AG04449 (cell line): ENCODE results near the gene AK1.

ENCODE experiments used
- CTCF ChIA-PET: fragments of 350-600 bp; formaldehyde crosslinking; extraction: SDS; loops from one replicate; lab custom pipeline; 2021; ENCODE audit warnings: antibody characterized with exemption; lab: Yijun Ruan, JAX
- POLR2A ChIA-PET: fragments of 400-600, 350-600 bp; formaldehyde crosslinking; extraction: SDS; loops from one replicate; lab custom pipeline; 2020; ENCODE audit warnings: antibody characterized with exemption, inconsistent platforms; lab: Yijun Ruan, JAX
- DNase-seq: peaks from one replicate; pipeline ENCODE4 v3.0.0-alpha.2; 2010; ENCODE audit warnings: low read depth, low spot score
- H3K4me3 ChIP-seq: 2 replicates; pipeline ENCODE4 v1.5.1; 2011; ENCODE audit warnings: low read depth, mild to moderate bottlenecking, control low read depth, low read length
- TF ChIP-seq, protein P1 (sequence below): IDR thresholded peaks from one replicate; pipeline ENCODE4 v1.5.1; 2011; ENCODE audit warnings: mild to moderate bottlenecking, moderate library complexity, low read length, control low read depth, inconsistent platforms; ENCODE audit not compliant: insufficient read depth; ENCODE audit errors: missing control alignments

The AK1 gene

DNA sequence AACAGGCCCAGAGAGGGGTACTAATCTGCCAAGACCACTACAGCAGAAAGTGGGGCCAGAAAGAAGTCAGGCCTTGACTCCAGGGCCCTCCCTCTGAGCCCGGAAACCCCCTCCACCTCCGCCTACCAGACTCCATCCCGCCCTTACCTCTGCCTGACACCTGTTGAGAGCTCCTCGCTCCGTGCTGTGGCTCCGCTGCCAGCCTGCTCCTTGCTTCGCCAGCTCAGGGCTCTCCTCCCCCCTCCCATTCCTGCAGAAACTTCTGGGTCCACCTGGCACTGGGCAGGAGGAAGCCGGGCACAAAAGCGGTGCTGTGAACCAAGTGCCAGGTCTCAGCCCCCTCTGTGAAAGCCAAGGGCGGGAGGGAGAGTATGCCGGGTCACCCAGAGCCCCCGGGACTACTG is 28.3 kb upstream of the AK1 start:
- TF ChIP-seq, protein P1, sequence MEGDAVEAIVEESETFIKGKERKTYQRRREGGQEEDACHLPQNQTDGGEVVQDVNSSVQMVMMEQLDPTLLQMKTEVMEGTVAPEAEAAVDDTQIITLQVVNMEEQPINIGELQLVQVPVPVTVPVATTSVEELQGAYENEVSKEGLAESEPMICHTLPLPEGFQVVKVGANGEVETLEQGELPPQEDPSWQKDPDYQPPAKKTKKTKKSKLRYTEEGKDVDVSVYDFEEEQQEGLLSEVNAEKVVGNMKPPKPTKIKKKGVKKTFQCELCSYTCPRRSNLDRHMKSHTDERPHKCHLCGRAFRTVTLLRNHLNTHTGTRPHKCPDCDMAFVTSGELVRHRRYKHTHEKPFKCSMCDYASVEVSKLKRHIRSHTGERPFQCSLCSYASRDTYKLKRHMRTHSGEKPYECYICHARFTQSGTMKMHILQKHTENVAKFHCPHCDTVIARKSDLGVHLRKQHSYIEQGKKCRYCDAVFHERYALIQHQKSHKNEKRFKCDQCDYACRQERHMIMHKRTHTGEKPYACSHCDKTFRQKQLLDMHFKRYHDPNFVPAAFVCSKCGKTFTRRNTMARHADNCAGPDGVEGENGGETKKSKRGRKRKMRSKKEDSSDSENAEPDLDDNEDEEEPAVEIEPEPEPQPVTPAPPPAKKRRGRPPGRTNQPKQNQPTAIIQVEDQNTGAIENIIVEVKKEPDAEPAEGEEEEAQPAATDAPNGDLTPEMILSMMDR, result no peak
- no peak for DNase-seq
- no peak overlapping the region for H3K4me3 ChIP-seq
- ChIA-PET POLR2A (no interaction called here), CTCF (interaction anchor here (0.7 to 0.9 kb wide), 2 partner anchors 15 to 171 kb away, joined by 3 read pairs; partner anchors contain the start of gene TOR2A)

DNA sequence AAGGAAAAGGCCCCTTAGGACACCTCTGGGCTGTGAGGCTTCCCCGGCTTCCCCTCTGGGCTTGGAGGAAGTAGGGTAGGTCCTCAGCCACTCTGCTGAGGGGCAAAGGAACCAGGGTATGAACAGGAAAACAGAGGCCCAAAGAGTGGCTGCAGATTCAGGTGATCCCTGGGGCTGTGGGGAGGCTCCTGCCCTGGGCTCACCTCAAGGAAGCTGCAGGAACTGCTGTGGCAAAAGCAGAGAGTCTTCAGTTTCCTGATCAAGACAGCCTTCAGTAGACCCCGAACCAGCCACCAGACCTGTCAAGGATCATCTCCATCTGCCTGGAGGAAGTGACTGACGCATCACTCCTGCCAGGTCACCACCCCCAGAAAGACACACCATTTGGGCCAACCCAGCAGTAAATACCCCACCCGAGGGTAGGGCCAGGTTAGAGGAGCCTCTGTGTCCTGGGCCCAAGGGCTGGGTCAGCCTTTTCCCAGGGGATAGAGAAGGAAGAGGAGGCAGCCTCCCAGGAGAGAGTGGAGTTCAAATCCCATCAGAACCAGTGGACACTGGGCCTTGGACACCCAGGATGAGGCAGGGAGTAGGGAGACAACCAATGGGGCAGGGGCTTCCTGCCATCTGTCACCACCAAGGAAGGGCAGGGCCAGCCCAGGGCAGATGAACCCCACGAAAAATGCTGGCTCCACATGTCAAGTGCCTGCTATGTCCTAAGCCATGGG is 27.7 kb upstream of the AK1 start:
- DNase-seq, result no peak
- ChIA-PET CTCF (interaction anchor here (1.1 to 1.4 kb wide), 2 partner anchors 7 to 35 kb away, joined by 4 to 5 read pairs; no protein-coding TSS in a partner anchor), POLR2A (no interaction called here)
- TF ChIP-seq, protein P1, result no peak
- no peak overlapping the region for H3K4me3 ChIP-seq

DNA sequence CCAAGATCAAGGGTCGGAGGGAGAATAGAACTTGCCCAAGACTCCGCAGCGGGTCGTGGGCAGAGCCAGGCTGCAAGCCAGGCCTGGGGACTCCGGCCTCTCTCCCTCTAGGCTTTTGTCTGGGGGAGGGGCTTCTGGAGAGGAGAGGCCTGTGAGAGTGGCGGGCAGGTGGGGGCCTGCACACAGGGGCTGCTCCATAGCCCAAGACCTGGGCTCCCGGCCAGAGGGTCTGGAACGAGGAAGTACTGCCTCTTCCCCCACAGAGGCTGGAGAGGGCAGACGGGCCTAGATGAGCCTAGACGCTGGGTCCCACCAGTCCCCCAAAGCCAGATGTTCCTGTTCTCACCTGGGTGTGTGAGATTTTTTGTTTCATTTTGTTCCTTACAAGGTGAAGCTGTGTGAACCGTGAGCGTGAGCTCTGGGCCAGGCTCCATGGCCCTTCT is 27.1 kb upstream of the AK1 start:
- no peak overlapping the region for H3K4me3 ChIP-seq
- ChIA-PET POLR2A (no interaction called here), CTCF (interaction anchor here (0.8 to 1.4 kb wide), 3 partner anchors 8 to 169 kb away, joined by 4 to 6 read pairs (median 5); partner anchors contain the start of gene TOR2A)
- no peak for DNase-seq
- TF ChIP-seq, protein P1, result no peak

DNA sequence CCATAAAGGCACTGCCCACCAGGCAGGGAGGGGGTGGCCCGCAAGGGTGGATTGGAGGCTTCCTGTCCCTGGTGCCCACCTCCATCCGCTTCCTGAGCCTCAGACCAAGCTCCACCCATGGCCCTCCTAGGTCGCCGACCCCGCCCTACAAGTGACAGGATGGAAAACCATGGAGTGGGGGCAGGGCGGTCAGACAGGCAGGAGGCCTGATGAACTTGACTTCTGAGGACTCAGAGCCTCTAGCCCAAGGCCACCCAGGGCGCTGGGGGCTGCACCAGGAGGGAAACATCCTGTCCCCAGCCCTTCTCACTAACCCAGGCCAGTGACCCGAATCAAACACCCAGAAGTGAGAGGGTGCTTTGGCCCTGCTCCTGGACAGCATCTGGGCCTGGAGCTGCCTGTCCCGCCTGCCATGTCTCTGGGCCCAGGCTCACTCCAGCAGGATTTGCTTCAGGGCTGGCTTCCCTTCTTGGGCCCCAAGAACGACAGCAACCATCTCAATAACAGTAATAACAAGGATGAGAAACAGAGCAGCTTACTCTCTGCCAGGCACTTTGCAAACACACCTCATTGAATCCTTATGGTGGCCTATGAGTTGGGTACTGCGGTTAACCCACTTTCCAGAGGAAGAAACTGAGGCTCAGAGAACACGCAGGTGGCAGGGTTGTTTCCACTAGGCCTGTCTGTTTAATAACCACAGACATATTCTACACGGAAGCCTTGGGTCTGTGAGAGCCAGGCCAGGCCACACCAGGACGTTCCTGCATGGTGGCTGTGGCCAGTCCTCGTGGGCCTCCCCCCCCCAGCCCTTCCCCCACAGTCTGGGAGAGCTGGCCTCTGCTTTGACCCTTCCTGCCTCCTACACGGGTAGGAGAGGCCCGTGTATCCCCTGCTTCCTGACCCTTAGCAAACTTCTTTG is 26.3 kb upstream of the AK1 start:
- ChIA-PET CTCF (interaction anchor here (0.8 to 1.4 kb wide), 3 partner anchors 9 to 169 kb away, joined by 4 to 6 read pairs (median 5); partner anchors contain the start of gene TOR2A), POLR2A (interaction anchor here (0.6 kb wide), 1 partner anchor 331 kb away, joined by 3 read pairs; no protein-coding TSS in a partner anchor)

DNA sequence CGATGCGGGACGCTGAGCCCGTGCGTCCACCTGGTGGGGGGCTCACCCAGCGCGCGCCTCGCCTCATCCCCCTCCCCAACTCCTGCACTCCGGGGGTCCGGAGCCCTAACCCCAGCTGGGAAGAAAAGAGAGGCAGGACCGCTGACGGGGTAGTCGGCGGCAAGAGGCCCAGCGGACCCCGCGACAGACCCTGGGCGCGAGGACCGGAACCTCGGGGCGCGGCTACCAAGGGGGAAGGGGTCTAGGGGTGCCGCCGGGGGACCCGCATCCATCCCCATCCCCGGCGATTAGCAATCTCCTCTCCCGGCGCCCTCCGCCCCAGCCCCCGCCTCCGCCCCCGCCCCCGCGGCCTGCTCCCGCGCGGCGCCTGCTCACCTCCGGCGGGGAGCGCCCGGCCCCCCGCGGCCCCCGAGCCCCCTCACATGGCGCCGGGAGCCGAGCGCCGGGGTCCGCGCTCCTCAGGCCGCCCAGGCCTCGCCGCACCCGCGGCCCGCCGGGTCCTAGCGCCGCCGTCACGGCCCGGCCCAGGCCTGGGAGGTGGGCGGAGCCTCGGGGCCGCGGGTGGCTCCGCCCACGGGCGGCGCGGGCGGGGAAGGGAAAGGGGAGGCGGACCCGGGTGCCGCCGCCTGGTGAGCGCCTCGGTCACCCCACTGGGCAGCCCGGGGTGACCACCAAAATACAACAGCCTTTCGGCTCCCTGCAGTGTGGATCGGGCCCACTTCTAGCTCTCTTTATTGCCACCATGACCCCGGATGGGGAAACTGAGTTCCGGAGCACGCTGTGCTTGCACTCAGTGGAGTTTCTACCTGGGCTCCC is 21.9 kb upstream of the AK1 start, which contains the start of gene ST6GALNAC6:
Gene ST6GALNAC6, minus strand, starts transcription at position 476 of the 816 bp plus-strand sequence. CDS start 1,622 bp downstream, outside the sequence.
- POLR2A ChIA-PET, result interaction anchor here (0.6 to 1.6 kb wide), 3 partner anchors 17 to 104 kb away, joined by 4 to 5 read pairs (median 4); partner anchors contain the start of gene ST6GALNAC4
- peak within 1 kb of the TSS; percentile 85 for H3K4me3 ChIP-seq
- DNase-seq, result no peak
- TF ChIP-seq, protein P1, result no peak
- CTCF ChIA-PET, result interaction anchor here (0.8 to 5.2 kb wide), 9 partner anchors 10 to 136 kb away, joined by 3 to 22 read pairs (median 4); no protein-coding TSS in a partner anchor

More for the DNA sequence above, 26.3 kb upstream of the AK1 start:
- DNase-seq, result no peak
- H3K4me3 ChIP-seq, result no peak overlapping the region
- TF ChIP-seq, protein P1, result no peak
